Bronchial epithelial cell (primary cell): Measurements from ENCODE around the gene CFDP1. TPM values are rescaled to one million over a fixed set of nuclear protein-coding genes. Genes with fewer than 3 reads are reported as not detected.

Source experiments
- DNase-seq: peaks from one replicate; pipeline ENCODE4 v3.0.0-alpha.2; 2010; ENCODE audit warnings: low read depth
- FAIRE-seq: peaks from 2 replicates; lab custom pipeline; 2011; peaks lifted over from hg19 to GRCh38; lab: Jason Lieb, UNC
- H3K27me3 ChIP-seq: 2 replicates; pipeline ENCODE4 v1.5.1; 2011; ENCODE audit warnings: low read length; ENCODE audit not compliant: control insufficient read depth, insufficient read depth
- H3K36me3 ChIP-seq: 2 replicates; pipeline ENCODE4 v1.5.1; 2011; ENCODE audit warnings: low read length; ENCODE audit not compliant: control insufficient read depth, insufficient read depth
- H3K4me3 ChIP-seq: 2 replicates; pipeline ENCODE4 v1.5.1; 2011; ENCODE audit warnings: mild to moderate bottlenecking, low read depth, low read length, control low read depth
- CTCF ChIP-seq: IDR thresholded peaks from 2 replicates; pipeline ENCODE4 v1.5.1; 2011; ENCODE audit warnings: mild to moderate bottlenecking, moderate library complexity, low read length, control low read depth, inconsistent platforms; ENCODE audit not compliant: insufficient read depth, severe bottlenecking
- total RNA-seq: library from RNA; depleted of rRNA; stranded (reverse); fragments of >200 nt; gene quantifications from 2 replicates; pipeline ENCODE4 v1.2.1, GENCODE V29; 2014

Gene CFDP1
- total RNA-seq, 1 donor from 2014 or later = 46.6 TPM

DNA sequence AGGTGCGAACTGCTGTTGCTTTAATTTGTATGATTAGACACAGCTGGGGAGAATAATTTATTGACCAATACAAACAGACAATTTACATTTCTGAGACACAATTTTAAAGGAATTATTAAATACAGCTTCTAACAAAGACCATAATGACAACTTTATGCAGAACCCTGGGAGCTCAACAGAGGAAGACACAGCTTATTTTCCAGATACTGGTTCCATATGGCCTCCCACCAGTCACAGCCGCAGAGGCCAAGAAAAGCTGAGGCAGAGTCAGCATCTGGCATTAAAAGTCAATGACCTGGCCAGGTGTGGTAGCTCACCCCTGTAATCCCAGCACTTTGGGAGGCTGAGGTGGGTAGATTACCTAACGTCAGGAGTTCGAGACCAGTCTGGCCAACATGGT is 115.8 kb downstream of the CFDP1 start:
- TF ChIP-seq CTCF = no peak
- Histone ChIP-seq H3K27me3 (no peaks in the 10 kb centered on the region), H3K36me3 (no peaks in the 10 kb centered on the region), H3K4me3 (no peak overlapping the region)
- DNase-seq (no peak), FAIRE-seq (no peak)

DNA sequence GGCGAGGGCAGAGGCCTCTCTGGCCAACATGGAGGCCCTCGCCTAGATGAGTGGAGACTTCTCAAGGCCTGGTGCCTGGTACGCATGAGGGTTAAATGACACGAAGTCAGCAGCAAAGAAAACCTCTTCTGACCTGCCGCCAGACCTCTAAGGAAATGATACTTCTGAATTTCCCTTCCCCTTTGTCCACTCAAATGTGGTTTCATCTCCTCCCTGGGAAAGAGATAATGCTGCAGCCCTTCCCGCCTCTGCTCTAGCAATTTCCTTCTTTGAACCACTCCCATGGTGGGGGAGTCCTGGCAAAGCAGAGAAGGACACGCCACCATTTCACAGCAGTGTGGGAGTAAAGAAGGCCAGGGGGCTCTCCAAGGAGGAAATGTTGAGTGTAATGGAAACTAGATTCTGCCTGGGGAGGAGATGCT is 116.2 kb downstream of the CFDP1 start:
- no peak for DNase-seq
- FAIRE-seq = no peak
- Histone ChIP-seq H3K27me3 (no peaks in the 10 kb centered on the region), H3K36me3 (no peaks in the 10 kb centered on the region), H3K4me3 (no peak overlapping the region)
- TF ChIP-seq CTCF = no peak

DNA sequence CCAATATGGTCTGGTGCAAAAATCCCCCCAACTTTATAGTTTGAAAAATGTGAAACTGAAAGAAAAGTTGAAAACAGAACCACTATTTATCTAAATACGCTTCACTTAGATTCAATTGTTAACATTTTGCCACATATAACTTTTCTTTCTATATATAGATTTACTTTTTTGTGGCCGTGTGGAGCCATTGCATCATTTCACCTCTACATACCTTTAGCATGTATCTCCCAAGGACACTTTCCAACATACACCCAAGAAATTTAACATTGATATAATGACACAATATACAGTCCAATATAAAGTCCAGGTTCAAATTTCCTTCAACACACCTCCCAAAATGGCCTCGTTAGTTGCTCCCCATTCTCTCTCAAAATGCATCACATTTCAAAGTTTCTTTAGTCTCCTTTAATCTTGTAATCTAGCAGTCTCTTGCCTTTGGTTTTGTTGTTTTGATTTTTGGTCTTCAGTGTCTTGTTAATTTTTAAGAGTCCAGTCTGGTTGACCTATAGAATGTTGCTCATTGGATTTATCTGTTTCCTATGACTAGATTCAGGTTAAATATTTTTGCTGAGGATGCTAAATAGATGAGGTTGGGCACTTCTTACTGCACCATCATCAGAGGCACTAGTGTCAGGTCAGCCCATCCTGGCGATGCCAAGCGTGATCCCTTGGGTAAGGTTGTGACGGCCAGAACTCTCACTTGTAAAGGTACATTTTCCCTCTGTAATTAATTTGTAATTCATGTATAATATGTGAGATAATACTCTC is 117.6 kb downstream of the CFDP1 start:
- FAIRE-seq (no peak), DNase-seq (no peak)
- Histone ChIP-seq H3K4me3 (no peak overlapping the region), H3K27me3 (no peaks in the 10 kb centered on the region), H3K36me3 (no peaks in the 10 kb centered on the region)
- TF ChIP-seq CTCF = no peak

DNA sequence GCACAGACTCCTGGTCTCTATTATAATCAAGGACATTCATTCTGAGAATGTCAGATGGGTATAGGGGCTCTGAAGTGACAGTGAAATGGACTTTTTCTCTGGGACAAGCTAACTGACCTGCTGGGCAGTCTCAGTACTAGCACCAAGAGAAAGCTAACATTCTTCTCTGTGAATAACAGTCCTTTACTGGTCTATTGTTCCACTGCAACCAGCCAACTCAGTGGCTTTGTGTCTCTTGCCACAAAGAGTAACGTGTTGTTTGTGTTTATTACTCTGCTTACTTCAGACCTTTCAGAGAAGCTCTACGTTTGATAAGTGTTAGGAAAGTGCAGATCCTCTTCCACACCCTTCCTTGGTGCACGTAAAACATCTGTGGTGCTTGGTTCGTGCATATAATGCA is 120.4 kb downstream of the CFDP1 start:
- TF ChIP-seq CTCF = no peak
- Histone ChIP-seq H3K4me3 (no peak overlapping the region), H3K36me3 (no peaks in the 10 kb centered on the region), H3K27me3 (no peaks in the 10 kb centered on the region)
- FAIRE-seq (no peak), DNase-seq (no peak)

GRCh38 chr16:75311383-75311938 is 121.8 kb downstream of the CFDP1 start:
- Histone ChIP-seq H3K4me3 (no peak overlapping the region), H3K27me3 (no peaks in the 10 kb centered on the region), H3K36me3 (no peaks in the 10 kb centered on the region)
- TF ChIP-seq CTCF = no peak
- FAIRE-seq (no peak), DNase-seq (no peak)
